ENCODE data around the gene SRPX2. TPM values are rescaled to one million over a fixed set of nuclear protein-coding genes. Genes with fewer than 3 reads are reported as not detected.

The SRPX2 gene
- total and polyA plus RNA-seq, 2 experiments from 2014 or later = 22.9 to 24.9 TPM

DNA sequence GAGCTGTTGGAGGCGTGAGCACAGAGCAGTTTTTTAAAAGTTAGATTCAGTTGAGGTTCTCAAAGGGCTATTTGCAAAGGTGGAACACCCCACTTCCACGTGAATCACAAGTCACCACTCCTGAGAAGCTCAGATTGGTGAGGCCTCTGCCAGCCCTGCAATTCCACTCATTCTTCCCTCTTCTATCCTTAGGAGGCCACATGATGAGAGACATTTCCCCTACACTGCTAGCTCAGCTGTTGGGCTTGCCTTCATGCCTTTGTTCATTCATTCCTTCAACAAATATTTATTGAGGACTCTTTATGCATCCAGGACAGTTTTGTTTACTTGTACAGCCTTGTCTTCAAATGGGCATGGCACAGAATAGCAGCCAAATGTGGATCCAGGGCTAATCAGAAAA is 3.7 kb downstream of the SRPX2 start:
- Histone ChIP-seq H3K4me3 (no peak overlapping the region), H3K36me3 (replicated peaks; ENCODE audit: insufficient read depth, low read depth) (no peaks in the 10 kb centered on the region), H3K79me2 (no peaks in the 10 kb centered on the region), H3K27me3 (no peaks in the 10 kb centered on the region), H4K20me1 (ENCODE audit: insufficient read depth, poor library complexity, severe bottlenecking) (no peaks in the 10 kb centered on the region), H3K27ac (peak overlapping the region; percentile 89), H3K4me1 (ENCODE audit: insufficient read depth) (peaks cover 41% of the 10 kb centered on the region), H2AFZ (no peak overlapping the region), H3K4me2 (no peak overlapping the region), H3K9me2 (replicated peaks; ENCODE audit: insufficient read depth) (no peaks in the 10 kb centered on the region), H3K9me3 (ENCODE audit: low read depth) (no peaks in the 10 kb centered on the region)
- DNase-seq (ENCODE audit: low spot score) = no peak
- TF ChIP-seq, protein P1, sequence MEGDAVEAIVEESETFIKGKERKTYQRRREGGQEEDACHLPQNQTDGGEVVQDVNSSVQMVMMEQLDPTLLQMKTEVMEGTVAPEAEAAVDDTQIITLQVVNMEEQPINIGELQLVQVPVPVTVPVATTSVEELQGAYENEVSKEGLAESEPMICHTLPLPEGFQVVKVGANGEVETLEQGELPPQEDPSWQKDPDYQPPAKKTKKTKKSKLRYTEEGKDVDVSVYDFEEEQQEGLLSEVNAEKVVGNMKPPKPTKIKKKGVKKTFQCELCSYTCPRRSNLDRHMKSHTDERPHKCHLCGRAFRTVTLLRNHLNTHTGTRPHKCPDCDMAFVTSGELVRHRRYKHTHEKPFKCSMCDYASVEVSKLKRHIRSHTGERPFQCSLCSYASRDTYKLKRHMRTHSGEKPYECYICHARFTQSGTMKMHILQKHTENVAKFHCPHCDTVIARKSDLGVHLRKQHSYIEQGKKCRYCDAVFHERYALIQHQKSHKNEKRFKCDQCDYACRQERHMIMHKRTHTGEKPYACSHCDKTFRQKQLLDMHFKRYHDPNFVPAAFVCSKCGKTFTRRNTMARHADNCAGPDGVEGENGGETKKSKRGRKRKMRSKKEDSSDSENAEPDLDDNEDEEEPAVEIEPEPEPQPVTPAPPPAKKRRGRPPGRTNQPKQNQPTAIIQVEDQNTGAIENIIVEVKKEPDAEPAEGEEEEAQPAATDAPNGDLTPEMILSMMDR (IDR thresholded peaks at IDR 0.05; ENCODE audit: poor library complexity) = no peak
- no peak for TF ChIP-seq EZH2phosphoT487 (IDR thresholded peaks at IDR 0.05; ENCODE audit: low read depth, severe bottlenecking, unreplicated experiment)
- no peak for TF ChIP-seq EZH2 (IDR thresholded peaks at IDR 0.05; ENCODE audit: borderline replicate concordance)
- 48% methylated on average over 2 of the region's 2 CpGs for WGBS (ENCODE audit: low lambda C conversion rate, missing lambda C conversion rate)

DNA sequence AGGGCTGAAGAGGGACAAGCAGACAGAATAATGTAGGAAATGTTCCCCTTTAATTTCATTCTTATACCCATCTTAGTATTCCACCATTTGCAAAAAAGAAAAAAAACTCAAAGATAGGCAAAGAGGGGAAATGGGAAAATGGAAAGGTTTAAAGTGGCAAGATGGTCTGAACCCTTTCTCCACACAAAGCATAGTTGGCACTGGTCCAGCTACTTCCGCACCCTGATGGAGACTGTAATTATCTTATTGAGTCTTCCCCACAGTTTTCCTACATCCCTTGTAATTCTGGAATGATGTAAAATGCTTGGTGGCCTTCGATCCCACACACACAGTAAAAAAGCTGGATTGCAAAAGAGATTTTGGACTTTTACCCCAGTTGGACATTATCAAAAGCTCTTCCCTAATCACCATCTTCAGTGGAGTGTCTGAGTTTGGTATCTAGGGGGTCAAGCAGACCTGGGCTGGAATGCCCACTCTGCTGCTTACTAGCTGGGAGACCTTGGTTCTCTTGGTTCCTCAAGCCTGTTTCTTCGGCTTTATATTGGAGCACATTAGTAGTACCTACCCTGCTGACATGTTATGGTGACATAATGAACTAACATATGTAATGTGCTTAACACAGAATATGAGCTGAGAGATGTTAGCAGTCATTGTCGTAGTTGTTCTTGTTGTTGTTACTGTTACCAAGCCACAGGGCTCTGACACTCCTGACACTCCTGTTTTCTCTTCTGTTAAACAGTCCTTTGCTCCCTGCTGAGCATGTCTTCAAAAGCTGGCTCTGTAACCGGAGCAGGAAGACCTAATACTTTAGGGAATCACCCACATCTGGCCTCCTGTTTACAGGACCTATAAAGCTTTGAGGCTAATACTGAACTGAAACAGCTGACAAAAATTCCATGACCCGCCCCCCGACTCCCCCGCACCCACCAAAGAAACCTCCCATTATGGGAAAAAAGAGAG is 4.7 kb downstream of the SRPX2 start:
- Histone ChIP-seq H3K79me2 (no peaks in the 10 kb centered on the region), H3K4me2 (peak overlapping the region; percentile 40), H3K36me3 (replicated peaks; ENCODE audit: insufficient read depth, low read depth) (no peaks in the 10 kb centered on the region), H3K9me2 (replicated peaks; ENCODE audit: insufficient read depth) (no peaks in the 10 kb centered on the region), H3K4me1 (ENCODE audit: insufficient read depth) (peaks cover 36% of the 10 kb centered on the region), H4K20me1 (ENCODE audit: insufficient read depth, poor library complexity, severe bottlenecking) (no peaks in the 10 kb centered on the region), H3K4me3 (no peak overlapping the region), H2AFZ (no peak overlapping the region), H3K27ac (peak overlapping the region; percentile 89), H3K27me3 (no peaks in the 10 kb centered on the region), H3K9me3 (ENCODE audit: low read depth) (no peaks in the 10 kb centered on the region)
- 54% methylated on average over 8 of the region's 8 CpGs for WGBS (ENCODE audit: low lambda C conversion rate, missing lambda C conversion rate)
- DNase-seq (ENCODE audit: low spot score) = peak; percentile 47
- TF ChIP-seq, protein P1 (IDR thresholded peaks at IDR 0.05; ENCODE audit: poor library complexity) = no peak
- TF ChIP-seq EZH2phosphoT487 (IDR thresholded peaks at IDR 0.05; ENCODE audit: low read depth, severe bottlenecking, unreplicated experiment) = no peak
- TF ChIP-seq EZH2 (IDR thresholded peaks at IDR 0.05; ENCODE audit: borderline replicate concordance) = no peak

DNA sequence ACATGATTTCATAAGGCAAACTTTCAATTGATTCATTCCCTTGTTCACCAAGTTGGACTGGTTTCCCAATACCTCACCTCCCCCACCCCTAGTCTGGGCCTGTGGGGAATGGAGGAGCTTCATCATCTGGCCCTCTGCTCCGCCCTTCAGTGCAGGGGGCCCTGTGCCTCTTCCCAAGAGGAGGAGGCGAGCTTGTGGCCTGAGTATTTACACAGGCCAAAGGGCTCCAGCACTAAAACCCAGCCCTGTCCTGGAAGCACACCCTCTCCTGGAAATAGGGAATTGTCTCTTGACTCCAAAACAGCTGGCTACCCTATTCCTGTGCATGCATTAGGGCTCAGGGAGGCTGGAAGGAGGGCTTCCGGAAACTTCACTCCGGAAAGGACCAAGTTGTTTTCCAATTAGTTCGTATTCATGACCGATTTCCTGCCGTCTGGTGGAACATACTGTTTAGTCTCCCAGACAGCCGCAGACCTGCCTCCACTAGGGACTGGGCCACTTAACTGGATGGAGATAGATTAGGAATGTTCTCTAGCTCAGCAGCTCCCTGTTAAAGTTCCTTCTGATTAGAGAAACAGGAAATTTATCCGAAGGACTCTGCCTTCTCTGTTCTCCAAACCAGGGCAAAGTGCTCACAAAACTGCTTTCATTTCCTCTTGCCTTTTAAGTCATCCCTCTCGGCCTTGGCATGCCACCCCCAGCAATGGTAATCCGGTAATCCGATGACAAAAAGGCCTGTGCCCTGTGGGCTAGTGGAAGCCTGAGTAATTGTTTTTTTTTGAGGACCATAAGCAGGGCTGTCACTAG is 5.8 kb downstream of the SRPX2 start:
- peak overlapping the region; percentile 40 for H3K4me2 ChIP-seq
- no peak overlapping the region for H2AFZ ChIP-seq
- no peaks in the 10 kb centered on the region for H3K9me2 ChIP-seq (replicated peaks; ENCODE audit: insufficient read depth)
- peak overlapping the region; percentile 89 for H3K27ac ChIP-seq
- no peaks in the 10 kb centered on the region for H3K27me3 ChIP-seq
- H4K20me1 ChIP-seq (ENCODE audit: insufficient read depth, poor library complexity, severe bottlenecking) = no peaks in the 10 kb centered on the region
- TF ChIP-seq, protein P1 (IDR thresholded peaks at IDR 0.05; ENCODE audit: poor library complexity) = no peak
- TF ChIP-seq EZH2phosphoT487 (IDR thresholded peaks at IDR 0.05; ENCODE audit: low read depth, severe bottlenecking, unreplicated experiment) (no peak), EZH2 (IDR thresholded peaks at IDR 0.05; ENCODE audit: borderline replicate concordance) (no peak)
- H3K4me3 ChIP-seq = no peak overlapping the region
- no peaks in the 10 kb centered on the region for H3K9me3 ChIP-seq (ENCODE audit: low read depth)
- DNase-seq (ENCODE audit: low spot score) = peak; percentile 81
- no peaks in the 10 kb centered on the region for H3K36me3 ChIP-seq (replicated peaks; ENCODE audit: insufficient read depth, low read depth)
- no peaks in the 10 kb centered on the region for H3K79me2 ChIP-seq
- WGBS (ENCODE audit: low lambda C conversion rate, missing lambda C conversion rate) = 52% methylated on average over 12 of the region's 12 CpGs
- peaks cover 35% of the 10 kb centered on the region for H3K4me1 ChIP-seq (ENCODE audit: insufficient read depth)
